ENCODE measurements around the gene GTF2IRD1.

DNA sequence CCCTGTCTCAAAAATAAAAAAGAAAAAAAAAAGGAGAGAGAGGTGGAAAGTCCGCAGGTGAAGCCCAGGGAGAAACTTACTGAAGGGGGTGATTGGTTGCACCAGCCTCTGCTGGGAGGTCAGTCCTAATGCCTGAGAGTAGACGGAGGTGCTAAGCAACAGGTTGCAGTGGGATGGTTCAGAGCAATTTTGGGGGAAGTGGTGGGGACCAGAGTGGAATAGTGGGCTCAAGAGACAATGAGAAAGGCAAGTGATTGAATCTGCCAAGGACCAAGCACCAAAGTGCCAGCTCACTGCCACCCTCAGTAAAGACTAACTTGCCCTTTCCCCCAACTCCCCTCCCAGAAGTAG lies 113.6 kb downstream of the GTF2IRD1 start:
- TF ChIP-seq, protein P1, sequence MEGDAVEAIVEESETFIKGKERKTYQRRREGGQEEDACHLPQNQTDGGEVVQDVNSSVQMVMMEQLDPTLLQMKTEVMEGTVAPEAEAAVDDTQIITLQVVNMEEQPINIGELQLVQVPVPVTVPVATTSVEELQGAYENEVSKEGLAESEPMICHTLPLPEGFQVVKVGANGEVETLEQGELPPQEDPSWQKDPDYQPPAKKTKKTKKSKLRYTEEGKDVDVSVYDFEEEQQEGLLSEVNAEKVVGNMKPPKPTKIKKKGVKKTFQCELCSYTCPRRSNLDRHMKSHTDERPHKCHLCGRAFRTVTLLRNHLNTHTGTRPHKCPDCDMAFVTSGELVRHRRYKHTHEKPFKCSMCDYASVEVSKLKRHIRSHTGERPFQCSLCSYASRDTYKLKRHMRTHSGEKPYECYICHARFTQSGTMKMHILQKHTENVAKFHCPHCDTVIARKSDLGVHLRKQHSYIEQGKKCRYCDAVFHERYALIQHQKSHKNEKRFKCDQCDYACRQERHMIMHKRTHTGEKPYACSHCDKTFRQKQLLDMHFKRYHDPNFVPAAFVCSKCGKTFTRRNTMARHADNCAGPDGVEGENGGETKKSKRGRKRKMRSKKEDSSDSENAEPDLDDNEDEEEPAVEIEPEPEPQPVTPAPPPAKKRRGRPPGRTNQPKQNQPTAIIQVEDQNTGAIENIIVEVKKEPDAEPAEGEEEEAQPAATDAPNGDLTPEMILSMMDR (IDR thresholded peaks at IDR 0.05): no peak
- no peak for TF ChIP-seq POLR2A (IDR thresholded peaks at IDR 0.05)
